Ovary (tissue), 9 donors: ENCODE data around the gene SUGCT. TPM values are rescaled to one million over a fixed set of nuclear protein-coding genes. Genes with fewer than 3 reads are reported as not detected.

Experiments
- DNase-seq, 5 donors: peaks; one replicate each; pipeline ENCODE4 v3.0.0-alpha.2; 2019 to 2020
- H3K27ac ChIP-seq, 2 donors: fragments of 200-600 bp; one replicate each; pipeline versions ENCODE4 v1.5.1 to v1.8.0; 2019 to 2022
- H3K27me3 ChIP-seq: fragments of 200-600 bp; one replicate; pipeline ENCODE4 v1.8.0; 2022
- H3K36me3 ChIP-seq: fragments of 200-600 bp; sonication (generic); one replicate; pipeline ENCODE4 v1.5.1; 2019
- H3K4me1 ChIP-seq: one replicate; pipeline ENCODE4 v1.8.1; 2013; ENCODE audit warnings: mild to moderate bottlenecking, moderate library complexity; ENCODE audit not compliant: insufficient read depth
- H3K4me3 ChIP-seq: fragments of 200-600 bp; sonication (generic); one replicate; pipeline ENCODE4 v1.5.1; 2017
- H3K9me3 ChIP-seq, 2 donors: fragments of 200-600 bp in 1 of 2; sonication (generic) in 1 of 2; one replicate each; pipeline versions ENCODE4 v1.5.1 to v1.8.1; 2013 to 2019; ENCODE audit warnings: mild to moderate bottlenecking in 1 of 2, moderate library complexity in 1 of 2
- EP300 ChIP-seq: sonication (generic); formaldehyde crosslinking; IDR thresholded peaks from one replicate; pipeline ENCODE4 v1.6.1; 2017; ENCODE audit warnings: antibody characterized with exemption
- POLR2A ChIP-seq: fragments of 450-650 bp; IDR thresholded peaks from one replicate; pipeline ENCODE4 v1.6.1; 2017; ENCODE audit warnings: antibody characterized with exemption, mild to moderate bottlenecking, moderate library complexity
- WGBS, 3 donors: extraction: QIAGEN DNeasy Blood & Tissue Kit in 1 of 3; methylation state at CpG; one replicate each; pipeline versions ENCODE4 v1.1.5 to v1.1.7; 2013 to 2017; 5-methylcytosine and 5-hydroxymethylcytosine counted together
- intact Hi-C, 4 donors: fragments of 100-400 bp; cut with DNase I; formaldehyde crosslinking; loops; one replicate each; pipeline versions ENCODE4 v1.11.0 to v1.15.1; 2022 to 2023
- polyA plus RNA-seq, 2 donors: library from polyadenylated mRNA; stranded (reverse); fragments of 200-250 nt in 1 of 2; fragments of 350-450 nt in 1 of 2; fragmentation: Illumina TruSeq in 1 of 2; extraction: RNeasy Lipid Tissue Mini Kit (QIAGEN cat#74804) in 1 of 2; gene quantifications; one replicate each; pipeline ENCODE4 v1.2.3, GENCODE V29; 2013 to 2014
- total RNA-seq, 7 donors: library from RNA; depleted of rRNA in 2 of 7; stranded (reverse); fragments of >200 nt in 2 of 7; fragmentation: NEBNext Ultra II Directional in 3 of 7; extraction: Animal tissue kit (Norgen Biotek cat#: 25700) in 3 of 7; gene quantifications; one replicate each; pipeline versions ENCODE4 v1.1.0 to v1.2.4, GENCODE V29; 2016 to 2023
- TF ChIP-seq, protein P1 (sequence below), 3 donors: fragments of 450-650 bp in 2 of 3; fragments of 200-600 bp in 1 of 3; IDR thresholded peaks; one replicate each; pipeline versions ENCODE4 v1.5.1 to v1.8.0; 2016 to 2022; ENCODE audit warnings: antibody characterized with exemption in 3 of 3, mild to moderate bottlenecking in 1 of 3
- donor health status: DM: no; HTN: no; CAD: no; lungs with moderate emphysema.
- donor health status: DM: no; HTN: no; CAD: no.
- donor health status: Bipolar disorder and iron deficiency.
- donor health status: DM: yes; HTN: yes; CAD: no.
- donor health status: DM: no; HTN: no; CAD: no.
- donor health status: DM: yes; HTN: yes; CAD: no.

The SUGCT gene
- total and polyA plus RNA-seq, 9 donors, result 3.4 to 9.3 (median 7.8) TPM

DNA sequence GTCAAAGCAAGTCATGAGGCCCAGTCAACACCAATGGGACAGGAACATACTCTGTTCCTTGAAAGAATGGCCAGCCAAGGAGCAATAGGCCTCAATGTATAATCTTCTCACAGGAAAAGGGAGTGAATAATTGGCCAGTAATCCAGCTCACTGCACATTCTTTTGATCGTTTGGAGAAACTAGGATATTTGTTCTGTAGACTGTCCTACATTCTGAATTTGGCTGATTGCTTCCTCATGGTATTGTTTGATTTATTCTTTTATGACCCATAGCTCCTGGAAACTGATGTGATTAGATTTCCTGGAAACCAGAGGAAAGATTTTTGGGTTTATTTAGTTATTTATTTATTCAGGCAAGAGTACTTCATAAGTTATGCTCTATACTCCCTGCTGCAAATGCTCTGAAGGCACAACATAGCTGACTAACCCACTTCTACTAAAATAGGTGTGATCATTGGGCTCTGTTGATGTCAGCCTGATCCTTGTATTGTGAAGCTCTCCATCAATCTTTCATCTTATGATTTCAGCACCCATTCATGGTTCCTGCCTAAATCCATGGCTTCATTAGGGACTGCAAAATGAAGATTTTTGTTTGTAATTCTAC, 745.2 kb downstream of the SUGCT start:
- no peak for DNase-seq
- Histone ChIP-seq H3K4me3 (no peak overlapping the region), H3K27me3 (no peaks in the 10 kb centered on the region), H3K36me3 (no peaks in the 10 kb centered on the region), H3K27ac (no peak overlapping the region), H3K9me3 (no peaks in the 10 kb centered on the region), H3K4me1 (peaks cover 2% of the 10 kb centered on the region)
- WGBS, 3 donors, result 7 to 24% (median 9%) methylated on average over 1 of the region's 1 CpG
- intact Hi-C loops, result no loop called here
- TF ChIP-seq EP300, result no peak
- TF ChIP-seq, protein P1, sequence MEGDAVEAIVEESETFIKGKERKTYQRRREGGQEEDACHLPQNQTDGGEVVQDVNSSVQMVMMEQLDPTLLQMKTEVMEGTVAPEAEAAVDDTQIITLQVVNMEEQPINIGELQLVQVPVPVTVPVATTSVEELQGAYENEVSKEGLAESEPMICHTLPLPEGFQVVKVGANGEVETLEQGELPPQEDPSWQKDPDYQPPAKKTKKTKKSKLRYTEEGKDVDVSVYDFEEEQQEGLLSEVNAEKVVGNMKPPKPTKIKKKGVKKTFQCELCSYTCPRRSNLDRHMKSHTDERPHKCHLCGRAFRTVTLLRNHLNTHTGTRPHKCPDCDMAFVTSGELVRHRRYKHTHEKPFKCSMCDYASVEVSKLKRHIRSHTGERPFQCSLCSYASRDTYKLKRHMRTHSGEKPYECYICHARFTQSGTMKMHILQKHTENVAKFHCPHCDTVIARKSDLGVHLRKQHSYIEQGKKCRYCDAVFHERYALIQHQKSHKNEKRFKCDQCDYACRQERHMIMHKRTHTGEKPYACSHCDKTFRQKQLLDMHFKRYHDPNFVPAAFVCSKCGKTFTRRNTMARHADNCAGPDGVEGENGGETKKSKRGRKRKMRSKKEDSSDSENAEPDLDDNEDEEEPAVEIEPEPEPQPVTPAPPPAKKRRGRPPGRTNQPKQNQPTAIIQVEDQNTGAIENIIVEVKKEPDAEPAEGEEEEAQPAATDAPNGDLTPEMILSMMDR (IDR thresholded peaks at IDR 0.05), result no peak
- TF ChIP-seq POLR2A, result no peak

DNA sequence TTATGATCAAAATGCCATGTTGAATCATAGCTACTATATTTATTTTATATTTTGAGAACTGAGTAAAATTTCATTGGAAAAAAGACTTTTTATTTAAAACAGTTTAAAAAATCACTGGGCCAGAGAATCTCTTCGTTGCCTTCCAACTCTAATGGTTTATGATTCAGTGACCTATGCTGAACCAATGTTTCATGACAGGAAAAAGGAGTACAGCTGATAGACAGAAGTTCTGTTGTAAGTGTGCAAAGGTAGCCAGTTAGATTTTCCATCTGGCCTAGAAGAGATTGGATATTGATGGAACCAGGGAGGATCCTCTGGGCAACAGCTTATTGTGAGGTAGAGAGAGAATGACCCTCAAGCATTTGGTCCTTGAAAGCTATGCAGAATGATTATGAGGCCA, 745.8 kb downstream of the SUGCT start:
- no peaks in the 10 kb centered on the region for H3K27me3 ChIP-seq
- H3K4me3 ChIP-seq, result no peak overlapping the region
- no peak overlapping the region for H3K27ac ChIP-seq
- 0 to 60% (median 50%) methylated on average over 1 of the region's 1 CpG for WGBS, 3 donors
- intact Hi-C loops, result no loop called here
- DNase-seq, result no peak
- H3K36me3 ChIP-seq, result no peaks in the 10 kb centered on the region
- TF ChIP-seq EP300 (no peak), POLR2A (no peak)
- TF ChIP-seq, protein P1 (IDR thresholded peaks at IDR 0.05), result no peak
- no peaks in the 10 kb centered on the region for H3K9me3 ChIP-seq
- peaks cover 2% of the 10 kb centered on the region for H3K4me1 ChIP-seq

DNA sequence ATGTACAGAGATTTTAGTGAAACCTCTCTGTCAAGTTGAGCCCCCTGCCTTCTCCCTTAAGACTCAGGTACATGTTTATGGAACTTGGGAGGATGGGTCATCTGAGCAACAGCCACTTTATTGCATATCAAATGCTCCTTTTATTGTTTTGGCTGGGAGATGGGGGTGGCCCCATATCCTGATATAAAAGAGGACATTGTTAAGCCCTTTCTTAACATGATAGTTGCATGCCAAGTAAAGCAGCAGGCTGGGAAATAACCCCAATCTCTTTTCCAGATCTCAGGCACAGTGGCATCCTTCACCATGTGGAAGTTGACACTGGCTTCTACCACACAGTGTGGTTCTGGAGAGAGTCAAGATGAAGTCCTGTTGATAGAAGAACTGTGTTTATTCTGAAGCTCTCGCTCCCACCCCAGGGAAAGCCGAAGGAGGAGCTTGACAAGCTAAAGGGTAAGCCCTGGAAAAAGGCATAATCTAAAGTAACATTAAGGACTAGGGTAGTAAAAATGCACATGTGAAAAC, 746.7 kb downstream of the SUGCT start:
- no peak for TF ChIP-seq EP300
- TF ChIP-seq, protein P1 (IDR thresholded peaks at IDR 0.05), result no peak
- TF ChIP-seq POLR2A, result no peak
- H3K36me3 ChIP-seq, result no peaks in the 10 kb centered on the region
- no peak overlapping the region for H3K4me3 ChIP-seq
- no peak overlapping the region for H3K27ac ChIP-seq
- intact Hi-C loops, result no loop called here
- DNase-seq, result no peak
- H3K27me3 ChIP-seq, result no peaks in the 10 kb centered on the region
- 91 to 98% (median 93%) methylated on average over 2 of the region's 2 CpGs for WGBS, 3 donors
- peaks cover 2% of the 10 kb centered on the region for H3K4me1 ChIP-seq
- H3K9me3 ChIP-seq, result no peaks in the 10 kb centered on the region

DNA sequence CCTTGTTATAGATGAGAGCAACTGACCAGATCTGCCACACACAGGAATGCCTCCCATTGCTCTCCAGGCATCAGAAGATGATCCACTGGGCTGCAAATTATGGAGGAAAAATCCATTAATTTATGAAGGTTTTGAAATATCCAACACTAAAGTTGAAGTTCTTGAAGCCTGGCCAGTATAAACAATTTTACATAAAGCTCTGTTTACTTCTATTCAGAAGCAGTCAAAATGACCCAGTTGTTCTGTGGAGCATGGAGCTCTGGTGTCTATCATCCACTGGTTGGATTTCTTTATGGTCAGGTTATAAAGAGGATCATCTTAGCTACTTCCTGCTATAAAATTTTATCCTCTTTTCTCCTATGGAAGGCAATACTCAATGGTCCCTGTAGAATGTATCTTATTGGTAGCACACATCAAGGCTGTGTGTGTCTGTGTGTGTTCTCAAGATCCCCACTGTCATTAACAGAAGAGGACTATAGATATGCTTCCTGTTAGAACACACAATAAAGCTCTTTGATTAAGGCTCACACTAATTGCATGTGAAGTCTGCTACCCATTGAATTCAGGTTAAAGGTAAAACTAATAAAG, 747.4 kb downstream of the SUGCT start:
- Histone ChIP-seq H3K4me1 (peaks cover 2% of the 10 kb centered on the region), H3K4me3 (no peak overlapping the region), H3K27ac (no peak overlapping the region), H3K36me3 (no peaks in the 10 kb centered on the region), H3K27me3 (no peaks in the 10 kb centered on the region), H3K9me3 (no peaks in the 10 kb centered on the region)
- no peak for TF ChIP-seq POLR2A
- TF ChIP-seq EP300, result no peak
- TF ChIP-seq, protein P1 (IDR thresholded peaks at IDR 0.05), result no peak
- no peak for DNase-seq
- intact Hi-C loops, result no loop called here
